Sigmoid colon (tissue), 7 donors: ENCODE results near the gene B3GAT1. TPM values are rescaled to one million over a fixed set of nuclear protein-coding genes. Genes with fewer than 3 reads are reported as not detected.

Experiments
- DNase-seq: peaks from one replicate; pipeline ENCODE4 v3.0.0-alpha.2; 2019
- H3K27ac ChIP-seq, 4 donors: fragments of 200-600 bp; sonication (generic); one replicate each; pipeline ENCODE4 v1.5.1; 2016 to 2019; ENCODE audit warnings: mild to moderate bottlenecking in 1 of 4
- H3K27me3 ChIP-seq, 3 donors: fragments of 200-600 bp; sonication (generic); one replicate each; pipeline ENCODE4 v1.5.1; 2019; ENCODE audit warnings: mild to moderate bottlenecking in 1 of 3
- H3K36me3 ChIP-seq, 4 donors: fragments of 200-600 bp; sonication (generic); one replicate each; pipeline ENCODE4 v1.5.1; 2016 to 2019
- H3K4me1 ChIP-seq, 4 donors: fragments of 200-600 bp; sonication (generic); one replicate each; pipeline ENCODE4 v1.5.1; 2017 to 2019
- H3K4me3 ChIP-seq, 4 donors: fragments of 200-600 bp; sonication (generic); one replicate each; pipeline ENCODE4 v1.5.1; 2017 to 2019; ENCODE audit warnings: mild to moderate bottlenecking in 2 of 4, moderate library complexity in 1 of 4
- H3K9me3 ChIP-seq, 4 donors: fragments of 200-600 bp in 3 of 4; sonication (generic) in 3 of 4; one replicate each; pipeline versions ENCODE4 v1.5.1 to v1.6.1; 2013 to 2019
- EP300 ChIP-seq, 4 donors: sonication (generic); formaldehyde crosslinking; IDR thresholded peaks; one replicate each; pipeline ENCODE4 v1.6.1; 2017; ENCODE audit warnings: antibody characterized with exemption in 4 of 4
- POLR2A ChIP-seq, 2 donors: fragments of 450-650 bp; IDR thresholded peaks; one replicate each; pipeline ENCODE4 v1.6.1; 2016; ENCODE audit warnings: antibody characterized with exemption in 2 of 2, mild to moderate bottlenecking in 2 of 2, moderate library complexity in 2 of 2
- POLR2AphosphoS5 ChIP-seq, 4 donors: sonication (generic); formaldehyde crosslinking; IDR thresholded peaks; one replicate each; pipeline ENCODE4 v1.6.1; 2017; ENCODE audit warnings: antibody characterized with exemption in 4 of 4
- WGBS, 2 donors: extraction: QIAGEN DNeasy Blood & Tissue Kit; methylation state at CpG; one replicate each; pipeline ENCODE4 v1.1.7; 2013; 5-methylcytosine and 5-hydroxymethylcytosine counted together
- intact Hi-C: fragments of 100-400 bp; cut with DNase I; formaldehyde crosslinking; loops from one replicate; pipeline ENCODE4 v1.15.1; 2023
- polyA plus RNA-seq, 3 donors: library from polyadenylated mRNA; stranded (reverse); fragments of 200-250 nt; gene quantifications; one replicate each; pipeline ENCODE4 v1.2.3, GENCODE V29; 2013
- total RNA-seq, 4 donors: library from RNA; depleted of rRNA; stranded (reverse); fragments of >200 nt; gene quantifications; one replicate each; pipeline ENCODE4 v1.1.0, GENCODE V29; 2016
- TF ChIP-seq, protein P1 (sequence below), 4 experiments: fragments of 450-650 bp in 3 of 4; fragments of 200-600 bp in 1 of 4; IDR thresholded peaks; one replicate each; pipeline ENCODE4 v1.5.1; 2016 to 2019; ENCODE audit warnings: antibody characterized with exemption in 4 of 4, mild to moderate bottlenecking in 3 of 4, moderate library complexity in 2 of 4
- donor health status: healthy with polysubstance abuse.
- donor health status: Bipolar disorder and iron deficiency.
- donor health status: healthy.

The B3GAT1 gene, protein sequence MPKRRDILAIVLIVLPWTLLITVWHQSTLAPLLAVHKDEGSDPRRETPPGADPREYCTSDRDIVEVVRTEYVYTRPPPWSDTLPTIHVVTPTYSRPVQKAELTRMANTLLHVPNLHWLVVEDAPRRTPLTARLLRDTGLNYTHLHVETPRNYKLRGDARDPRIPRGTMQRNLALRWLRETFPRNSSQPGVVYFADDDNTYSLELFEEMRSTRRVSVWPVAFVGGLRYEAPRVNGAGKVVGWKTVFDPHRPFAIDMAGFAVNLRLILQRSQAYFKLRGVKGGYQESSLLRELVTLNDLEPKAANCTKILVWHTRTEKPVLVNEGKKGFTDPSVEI
- total RNA-seq, result under 1 TPM in 3 of 4 donors, not detected in 1; 0.16 to 0.28 (median 0.27) TPM
- polyA plus RNA-seq, result under 1 TPM in 1 of 3 donors, not detected in 2; 0.63 TPM

DNA sequence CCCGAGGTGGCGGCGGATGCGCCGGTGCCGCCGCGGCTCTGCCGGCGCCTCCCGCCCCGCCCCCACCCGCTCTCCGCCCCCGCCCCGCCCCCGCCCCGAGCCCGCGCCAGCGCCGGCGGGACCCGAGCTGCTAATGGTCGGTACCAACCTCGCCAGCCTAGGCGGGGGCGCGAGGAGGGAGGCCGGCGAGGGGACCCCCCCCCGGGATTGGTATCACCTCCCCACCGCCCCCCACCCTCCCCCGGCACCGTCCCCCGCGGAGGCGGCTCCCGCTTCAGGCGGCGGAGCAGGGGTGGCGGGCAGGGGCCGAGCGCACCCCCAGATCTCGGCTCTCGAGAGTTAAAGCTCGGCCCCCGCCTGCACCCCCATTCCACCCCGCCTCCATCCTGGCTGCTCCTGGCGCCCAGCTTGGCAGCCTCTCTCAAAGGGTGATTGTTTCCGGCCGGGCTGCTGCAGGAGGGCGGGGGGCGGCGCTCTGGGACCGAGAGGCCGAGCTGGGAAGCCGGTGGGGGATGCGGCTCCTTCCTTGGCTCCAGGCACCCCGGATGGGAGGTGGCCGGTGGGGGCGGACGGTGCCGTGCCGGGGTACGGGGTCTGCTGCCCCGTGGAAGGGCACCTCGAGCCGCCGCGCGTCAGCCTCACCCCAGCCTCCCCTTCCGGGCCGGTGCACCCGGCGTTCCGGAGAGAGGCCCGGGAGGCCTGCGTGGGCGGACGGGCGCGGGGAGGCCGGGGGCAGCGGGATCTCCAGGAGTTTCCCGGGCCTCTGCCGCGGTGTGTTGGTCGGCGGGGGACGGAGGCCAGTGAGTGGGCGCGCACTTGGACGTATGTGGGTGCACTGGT lies at the start of gene B3GAT1:
TSS of gene B3GAT1 (minus strand) at position 40 of the 840 bp plus-strand sequence. CDS start 24,583 bp downstream, outside the sequence.
- no peak within 1 kb of the TSS for H3K27ac ChIP-seq
- 1 to 2% methylated on average over 86 to 94 of the region's 94 CpGs for WGBS, 2 donors

GRCh38 chr11:134461621-134462020 lies 49.6 kb upstream of the B3GAT1 start:
- DNase-seq, result no peak
- TF ChIP-seq, protein P1, sequence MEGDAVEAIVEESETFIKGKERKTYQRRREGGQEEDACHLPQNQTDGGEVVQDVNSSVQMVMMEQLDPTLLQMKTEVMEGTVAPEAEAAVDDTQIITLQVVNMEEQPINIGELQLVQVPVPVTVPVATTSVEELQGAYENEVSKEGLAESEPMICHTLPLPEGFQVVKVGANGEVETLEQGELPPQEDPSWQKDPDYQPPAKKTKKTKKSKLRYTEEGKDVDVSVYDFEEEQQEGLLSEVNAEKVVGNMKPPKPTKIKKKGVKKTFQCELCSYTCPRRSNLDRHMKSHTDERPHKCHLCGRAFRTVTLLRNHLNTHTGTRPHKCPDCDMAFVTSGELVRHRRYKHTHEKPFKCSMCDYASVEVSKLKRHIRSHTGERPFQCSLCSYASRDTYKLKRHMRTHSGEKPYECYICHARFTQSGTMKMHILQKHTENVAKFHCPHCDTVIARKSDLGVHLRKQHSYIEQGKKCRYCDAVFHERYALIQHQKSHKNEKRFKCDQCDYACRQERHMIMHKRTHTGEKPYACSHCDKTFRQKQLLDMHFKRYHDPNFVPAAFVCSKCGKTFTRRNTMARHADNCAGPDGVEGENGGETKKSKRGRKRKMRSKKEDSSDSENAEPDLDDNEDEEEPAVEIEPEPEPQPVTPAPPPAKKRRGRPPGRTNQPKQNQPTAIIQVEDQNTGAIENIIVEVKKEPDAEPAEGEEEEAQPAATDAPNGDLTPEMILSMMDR (IDR thresholded peaks at IDR 0.05), result no peak
- TF ChIP-seq EP300 (IDR thresholded peaks at IDR 0.05) (no peak), POLR2A (IDR thresholded peaks at IDR 0.05) (no peak), POLR2AphosphoS5 (IDR thresholded peaks at IDR 0.05) (no peak)
- H3K4me3 ChIP-seq, result no peak overlapping the region
- peaks cover 0 to 8% (median 6%) of the 10 kb centered on the region in 4 donors for H3K9me3 ChIP-seq
- intact Hi-C loops, result no loop called here
- 71 to 78% methylated on average over 1 of the region's 1 CpG for WGBS, 2 donors
- H3K27ac ChIP-seq, result no peak overlapping the region
- no peaks in the 10 kb centered on the region for H3K4me1 ChIP-seq
- H3K36me3 ChIP-seq, result no peaks in the 10 kb centered on the region
- H3K27me3 ChIP-seq, result peaks cover 0 to 17% (median 0%) of the 10 kb centered on the region in 3 donors

More for the DNA sequence above, at the start of gene B3GAT1:
- Histone ChIP-seq H3K36me3 (no peaks in the 10 kb centered on the region), H3K27me3 (peaks cover 18 to 90% (median 49%) of the 10 kb centered on the region in 3 donors), H3K4me1 (peaks cover 0 to 19% (median 17%) of the 10 kb centered on the region in 4 donors), H3K4me3 (peak within 1 kb of the TSS; percentile 26 to 48 (median 41)), H3K9me3 (no peaks in the 10 kb centered on the region)
- intact Hi-C loops, result no loop called here
- TF ChIP-seq, protein P1 (IDR thresholded peaks at IDR 0.05), result no peak
- TF ChIP-seq EP300 (IDR thresholded peaks at IDR 0.05) (no peak), POLR2A (IDR thresholded peaks at IDR 0.05) (no peak), POLR2AphosphoS5 (IDR thresholded peaks at IDR 0.05) (no peak)
- no peak for DNase-seq

DNA sequence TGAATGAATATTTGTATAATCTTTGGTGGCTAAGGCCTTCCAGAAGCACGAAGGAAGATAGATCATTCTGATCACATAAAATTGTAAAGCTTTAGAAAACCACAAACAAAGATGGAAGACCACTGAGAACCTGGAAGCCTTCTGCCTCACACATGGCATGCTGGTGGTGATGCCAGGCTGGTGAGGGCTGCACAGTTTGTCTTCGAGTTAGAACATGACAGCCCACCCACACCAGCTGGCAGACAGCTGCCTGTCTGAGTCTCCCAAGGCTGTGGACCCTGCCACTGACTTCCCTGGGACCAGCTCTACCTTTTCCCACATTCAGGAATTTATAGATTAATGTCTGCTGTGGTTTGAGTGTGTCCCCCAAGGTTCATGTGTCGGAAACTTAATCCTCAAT lies 48.8 kb upstream of the B3GAT1 start:
- H3K27me3 ChIP-seq, result peaks cover 0 to 10% (median 0%) of the 10 kb centered on the region in 3 donors
- H3K27ac ChIP-seq, result no peak overlapping the region
- 78 to 85% methylated on average over 3 of the region's 3 CpGs for WGBS, 2 donors
- H3K4me3 ChIP-seq, result no peak overlapping the region
- no peaks in the 10 kb centered on the region for H3K4me1 ChIP-seq
- H3K36me3 ChIP-seq, result no peaks in the 10 kb centered on the region
- H3K9me3 ChIP-seq, result peaks cover 0 to 8% (median 6%) of the 10 kb centered on the region in 4 donors
- peak; percentile 6 for DNase-seq
- intact Hi-C loops, result no loop called here
- no peak for TF ChIP-seq POLR2AphosphoS5 (IDR thresholded peaks at IDR 0.05)
- TF ChIP-seq, protein P1 (IDR thresholded peaks at IDR 0.05), result no peak

DNA sequence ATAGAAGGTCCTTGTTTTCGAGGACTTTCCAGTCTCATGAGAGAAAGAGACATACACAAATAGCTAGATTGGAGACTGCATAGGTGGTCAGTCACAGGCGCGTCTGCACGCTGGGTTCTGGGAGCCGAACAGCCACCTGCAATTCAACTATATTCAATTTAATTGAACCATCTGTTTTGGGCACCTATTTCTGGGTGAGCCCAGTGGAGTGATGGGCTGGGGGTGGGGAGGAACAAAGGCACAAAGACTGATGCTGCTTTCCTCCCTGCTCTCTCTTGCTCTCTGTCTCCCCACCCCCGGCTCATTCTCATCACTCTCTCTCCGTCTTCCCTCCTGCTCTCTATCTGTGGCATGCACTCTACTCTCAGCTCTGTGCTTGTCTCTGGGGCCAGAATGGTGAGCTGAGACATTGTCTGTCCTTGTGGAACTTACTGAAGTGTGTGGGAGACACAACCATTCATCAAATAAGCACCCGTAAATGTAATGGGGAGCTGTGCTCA lies 48.1 kb upstream of the B3GAT1 start:
- DNase-seq, result peak; percentile 40
- Histone ChIP-seq H3K4me1 (no peaks in the 10 kb centered on the region), H3K27ac (no peak overlapping the region), H3K36me3 (no peaks in the 10 kb centered on the region), H3K9me3 (peaks cover 0 to 8% (median 6%) of the 10 kb centered on the region in 4 donors), H3K4me3 (no peak overlapping the region), H3K27me3 (peaks cover 0 to 8% (median 0%) of the 10 kb centered on the region in 3 donors)
- intact Hi-C loops, result no loop called here
- WGBS, 2 donors, result 75 to 86% methylated on average over 8 of the region's 8 CpGs
- TF ChIP-seq, protein P1 (IDR thresholded peaks at IDR 0.05), result no peak
- no peak for TF ChIP-seq EP300 (IDR thresholded peaks at IDR 0.05)
- TF ChIP-seq POLR2A (IDR thresholded peaks at IDR 0.05), result no peak
- no peak for TF ChIP-seq POLR2AphosphoS5 (IDR thresholded peaks at IDR 0.05)
